WTC11 (cell line): Measurements from ENCODE around the gene ETV6.

Experiments used
- ZNF232 ChIP-seq: sonication (generic); formaldehyde crosslinking; IDR thresholded peaks from 2 replicates; pipeline ENCODE4 v1.8.0; 2022; ENCODE audit warnings: mild to moderate bottlenecking, missing genetic modification reagents
- TF ChIP-seq, protein P1 (sequence below): sonication (generic); formaldehyde crosslinking; IDR thresholded peaks from 2 replicates; pipeline ENCODE4 v1.8.0; 2023; ENCODE audit warnings: missing genetic modification reagents, mild to moderate bottlenecking, borderline replicate concordance
- TF ChIP-seq, protein P2 (sequence below): sonication (generic); formaldehyde crosslinking; IDR thresholded peaks from 2 replicates; pipeline ENCODE4 v1.8.0; 2022; ENCODE audit warnings: missing genetic modification reagents
- TF ChIP-seq, protein P3 (sequence below): sonication (generic); formaldehyde crosslinking; IDR thresholded peaks from 2 replicates; pipeline ENCODE4 v1.8.0; 2022; ENCODE audit warnings: mild to moderate bottlenecking, missing genetic modification reagents

DNA sequence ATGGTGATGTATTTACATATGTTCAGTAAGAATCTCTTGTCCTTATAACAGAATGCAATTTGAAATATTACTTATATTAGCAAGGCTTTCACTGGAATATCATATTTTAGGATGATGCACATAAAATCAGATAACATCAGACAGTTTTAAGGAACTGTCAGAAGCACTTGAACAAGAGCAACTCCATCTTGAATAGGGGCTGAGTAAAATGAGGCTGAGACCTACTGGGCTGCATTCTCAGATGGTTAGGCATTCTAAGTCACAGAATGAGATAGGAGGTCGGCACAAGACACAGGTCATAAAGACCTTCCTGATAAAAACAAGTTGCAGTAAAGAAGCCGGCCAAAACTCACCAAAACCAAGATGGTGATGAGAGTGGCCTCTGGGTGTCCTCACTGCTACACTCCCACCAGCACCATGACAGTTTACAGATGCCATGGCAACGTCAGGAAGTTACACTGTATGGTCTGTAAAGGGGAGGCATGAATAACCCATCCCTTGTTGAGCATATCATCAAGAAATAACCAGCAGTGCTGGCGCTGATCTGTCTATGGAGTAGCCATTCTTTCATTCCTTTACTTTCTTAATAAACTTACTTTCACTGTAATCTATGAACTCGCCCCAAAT is 27.6 kb upstream of the ETV6 start:
- TF ChIP-seq, protein P1, sequence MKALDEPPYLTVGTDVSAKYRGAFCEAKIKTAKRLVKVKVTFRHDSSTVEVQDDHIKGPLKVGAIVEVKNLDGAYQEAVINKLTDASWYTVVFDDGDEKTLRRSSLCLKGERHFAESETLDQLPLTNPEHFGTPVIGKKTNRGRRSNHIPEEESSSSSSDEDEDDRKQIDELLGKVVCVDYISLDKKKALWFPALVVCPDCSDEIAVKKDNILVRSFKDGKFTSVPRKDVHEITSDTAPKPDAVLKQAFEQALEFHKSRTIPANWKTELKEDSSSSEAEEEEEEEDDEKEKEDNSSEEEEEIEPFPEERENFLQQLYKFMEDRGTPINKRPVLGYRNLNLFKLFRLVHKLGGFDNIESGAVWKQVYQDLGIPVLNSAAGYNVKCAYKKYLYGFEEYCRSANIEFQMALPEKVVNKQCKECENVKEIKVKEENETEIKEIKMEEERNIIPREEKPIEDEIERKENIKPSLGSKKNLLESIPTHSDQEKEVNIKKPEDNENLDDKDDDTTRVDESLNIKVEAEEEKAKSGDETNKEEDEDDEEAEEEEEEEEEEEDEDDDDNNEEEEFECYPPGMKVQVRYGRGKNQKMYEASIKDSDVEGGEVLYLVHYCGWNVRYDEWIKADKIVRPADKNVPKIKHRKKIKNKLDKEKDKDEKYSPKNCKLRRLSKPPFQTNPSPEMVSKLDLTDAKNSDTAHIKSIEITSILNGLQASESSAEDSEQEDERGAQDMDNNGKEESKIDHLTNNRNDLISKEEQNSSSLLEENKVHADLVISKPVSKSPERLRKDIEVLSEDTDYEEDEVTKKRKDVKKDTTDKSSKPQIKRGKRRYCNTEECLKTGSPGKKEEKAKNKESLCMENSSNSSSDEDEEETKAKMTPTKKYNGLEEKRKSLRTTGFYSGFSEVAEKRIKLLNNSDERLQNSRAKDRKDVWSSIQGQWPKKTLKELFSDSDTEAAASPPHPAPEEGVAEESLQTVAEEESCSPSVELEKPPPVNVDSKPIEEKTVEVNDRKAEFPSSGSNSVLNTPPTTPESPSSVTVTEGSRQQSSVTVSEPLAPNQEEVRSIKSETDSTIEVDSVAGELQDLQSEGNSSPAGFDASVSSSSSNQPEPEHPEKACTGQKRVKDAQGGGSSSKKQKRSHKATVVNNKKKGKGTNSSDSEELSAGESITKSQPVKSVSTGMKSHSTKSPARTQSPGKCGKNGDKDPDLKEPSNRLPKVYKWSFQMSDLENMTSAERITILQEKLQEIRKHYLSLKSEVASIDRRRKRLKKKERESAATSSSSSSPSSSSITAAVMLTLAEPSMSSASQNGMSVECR (CRISPR knock-in tag): no peak
- TF ChIP-seq, protein P2, sequence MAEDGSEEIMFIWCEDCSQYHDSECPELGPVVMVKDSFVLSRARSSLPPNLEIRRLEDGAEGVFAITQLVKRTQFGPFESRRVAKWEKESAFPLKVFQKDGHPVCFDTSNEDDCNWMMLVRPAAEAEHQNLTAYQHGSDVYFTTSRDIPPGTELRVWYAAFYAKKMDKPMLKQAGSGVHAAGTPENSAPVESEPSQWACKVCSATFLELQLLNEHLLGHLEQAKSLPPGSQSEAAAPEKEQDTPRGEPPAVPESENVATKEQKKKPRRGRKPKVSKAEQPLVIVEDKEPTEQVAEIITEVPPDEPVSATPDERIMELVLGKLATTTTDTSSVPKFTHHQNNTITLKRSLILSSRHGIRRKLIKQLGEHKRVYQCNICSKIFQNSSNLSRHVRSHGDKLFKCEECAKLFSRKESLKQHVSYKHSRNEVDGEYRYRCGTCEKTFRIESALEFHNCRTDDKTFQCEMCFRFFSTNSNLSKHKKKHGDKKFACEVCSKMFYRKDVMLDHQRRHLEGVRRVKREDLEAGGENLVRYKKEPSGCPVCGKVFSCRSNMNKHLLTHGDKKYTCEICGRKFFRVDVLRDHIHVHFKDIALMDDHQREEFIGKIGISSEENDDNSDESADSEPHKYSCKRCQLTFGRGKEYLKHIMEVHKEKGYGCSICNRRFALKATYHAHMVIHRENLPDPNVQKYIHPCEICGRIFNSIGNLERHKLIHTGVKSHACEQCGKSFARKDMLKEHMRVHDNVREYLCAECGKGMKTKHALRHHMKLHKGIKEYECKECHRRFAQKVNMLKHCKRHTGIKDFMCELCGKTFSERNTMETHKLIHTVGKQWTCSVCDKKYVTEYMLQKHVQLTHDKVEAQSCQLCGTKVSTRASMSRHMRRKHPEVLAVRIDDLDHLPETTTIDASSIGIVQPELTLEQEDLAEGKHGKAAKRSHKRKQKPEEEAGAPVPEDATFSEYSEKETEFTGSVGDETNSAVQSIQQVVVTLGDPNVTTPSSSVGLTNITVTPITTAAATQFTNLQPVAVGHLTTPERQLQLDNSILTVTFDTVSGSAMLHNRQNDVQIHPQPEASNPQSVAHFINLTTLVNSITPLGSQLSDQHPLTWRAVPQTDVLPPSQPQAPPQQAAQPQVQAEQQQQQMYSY (CRISPR knock-in tag): no peak
- no peak for TF ChIP-seq ZNF232
- TF ChIP-seq, protein P3, sequence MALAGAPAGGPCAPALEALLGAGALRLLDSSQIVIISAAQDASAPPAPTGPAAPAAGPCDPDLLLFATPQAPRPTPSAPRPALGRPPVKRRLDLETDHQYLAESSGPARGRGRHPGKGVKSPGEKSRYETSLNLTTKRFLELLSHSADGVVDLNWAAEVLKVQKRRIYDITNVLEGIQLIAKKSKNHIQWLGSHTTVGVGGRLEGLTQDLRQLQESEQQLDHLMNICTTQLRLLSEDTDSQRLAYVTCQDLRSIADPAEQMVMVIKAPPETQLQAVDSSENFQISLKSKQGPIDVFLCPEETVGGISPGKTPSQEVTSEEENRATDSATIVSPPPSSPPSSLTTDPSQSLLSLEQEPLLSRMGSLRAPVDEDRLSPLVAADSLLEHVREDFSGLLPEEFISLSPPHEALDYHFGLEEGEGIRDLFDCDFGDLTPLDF: no peak
